WTC11 (cell line): ENCODE results near the gene TMIE.

Experiments used
- AFF4 ChIP-seq: sonication (generic); formaldehyde crosslinking; IDR thresholded peaks from 2 replicates; pipeline ENCODE4 v1.8.1; 2023; ENCODE audit warnings: mild to moderate bottlenecking, missing genetic modification reagents, borderline replicate concordance
- ATF2 ChIP-seq: sonication (generic); formaldehyde crosslinking; IDR thresholded peaks from 2 replicates; pipeline ENCODE4 v1.8.1; 2022; ENCODE audit warnings: low read depth, missing genetic modification reagents, borderline replicate concordance
- ATF3 ChIP-seq: sonication (generic); formaldehyde crosslinking; conservative IDR thresholded peaks from 2 replicates; pipeline ENCODE4 v1.8.1; 2022; ENCODE audit warnings: mild to moderate bottlenecking, missing genetic modification reagents
- CBFB ChIP-seq: sonication (generic); formaldehyde crosslinking; IDR thresholded peaks from 2 replicates; pipeline ENCODE4 v1.8.1; 2022; ENCODE audit warnings: mild to moderate bottlenecking, low read depth, missing genetic modification reagents
- ETV6 ChIP-seq: sonication (generic); formaldehyde crosslinking; IDR thresholded peaks from 2 replicates; pipeline ENCODE4 v1.8.1; 2022; ENCODE audit warnings: mild to moderate bottlenecking, missing genetic modification reagents
- FOXK1 ChIP-seq: sonication (generic); formaldehyde crosslinking; IDR thresholded peaks from 2 replicates; pipeline ENCODE4 v1.8.0; 2022; ENCODE audit warnings: mild to moderate bottlenecking, moderate library complexity, missing genetic modification reagents
- JUN ChIP-seq: sonication (generic); formaldehyde crosslinking; IDR thresholded peaks from 2 replicates; pipeline ENCODE4 v1.8.0; 2023; ENCODE audit warnings: mild to moderate bottlenecking, missing genetic modification reagents
- NFE2L1 ChIP-seq: sonication (generic); formaldehyde crosslinking; IDR thresholded peaks from 2 replicates; pipeline ENCODE4 v1.8.1; 2023; ENCODE audit warnings: missing genetic modification reagents
- NR2C2 ChIP-seq: sonication (generic); formaldehyde crosslinking; IDR thresholded peaks from 2 replicates; pipeline ENCODE4 v1.8.0; 2022; ENCODE audit warnings: mild to moderate bottlenecking, missing genetic modification reagents
- SP1 ChIP-seq: sonication (generic); formaldehyde crosslinking; conservative IDR thresholded peaks from 2 replicates; pipeline ENCODE4 v1.8.1; 2022; ENCODE audit warnings: missing genetic modification reagents
- TEAD1 ChIP-seq: sonication (generic); formaldehyde crosslinking; IDR thresholded peaks from 2 replicates; pipeline ENCODE4 v1.8.0; 2022; ENCODE audit warnings: mild to moderate bottlenecking, missing genetic modification reagents
- TF ChIP-seq, protein P1 (sequence below): fragments of 200-600 bp; IDR thresholded peaks from 2 replicates; pipeline ENCODE4 v1.8.0; 2022; ENCODE audit warnings: antibody characterized with exemption
- TF ChIP-seq, protein P2 (sequence below): sonication (generic); formaldehyde crosslinking; IDR thresholded peaks from 2 replicates; pipeline ENCODE4 v1.8.1; 2022; ENCODE audit warnings: mild to moderate bottlenecking, moderate library complexity, missing genetic modification reagents

- TF ChIP-seq, protein P1, sequence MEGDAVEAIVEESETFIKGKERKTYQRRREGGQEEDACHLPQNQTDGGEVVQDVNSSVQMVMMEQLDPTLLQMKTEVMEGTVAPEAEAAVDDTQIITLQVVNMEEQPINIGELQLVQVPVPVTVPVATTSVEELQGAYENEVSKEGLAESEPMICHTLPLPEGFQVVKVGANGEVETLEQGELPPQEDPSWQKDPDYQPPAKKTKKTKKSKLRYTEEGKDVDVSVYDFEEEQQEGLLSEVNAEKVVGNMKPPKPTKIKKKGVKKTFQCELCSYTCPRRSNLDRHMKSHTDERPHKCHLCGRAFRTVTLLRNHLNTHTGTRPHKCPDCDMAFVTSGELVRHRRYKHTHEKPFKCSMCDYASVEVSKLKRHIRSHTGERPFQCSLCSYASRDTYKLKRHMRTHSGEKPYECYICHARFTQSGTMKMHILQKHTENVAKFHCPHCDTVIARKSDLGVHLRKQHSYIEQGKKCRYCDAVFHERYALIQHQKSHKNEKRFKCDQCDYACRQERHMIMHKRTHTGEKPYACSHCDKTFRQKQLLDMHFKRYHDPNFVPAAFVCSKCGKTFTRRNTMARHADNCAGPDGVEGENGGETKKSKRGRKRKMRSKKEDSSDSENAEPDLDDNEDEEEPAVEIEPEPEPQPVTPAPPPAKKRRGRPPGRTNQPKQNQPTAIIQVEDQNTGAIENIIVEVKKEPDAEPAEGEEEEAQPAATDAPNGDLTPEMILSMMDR = no peak
- no peak for TF ChIP-seq JUN (CRISPR knock-in tag)
- no peak for TF ChIP-seq TEAD1
- no peak for TF ChIP-seq AFF4 (CRISPR knock-in tag)
- no peak for TF ChIP-seq ATF3 (CRISPR knock-in tag)
- no peak for TF ChIP-seq ETV6 (CRISPR knock-in tag)
- TF ChIP-seq, protein P2, sequence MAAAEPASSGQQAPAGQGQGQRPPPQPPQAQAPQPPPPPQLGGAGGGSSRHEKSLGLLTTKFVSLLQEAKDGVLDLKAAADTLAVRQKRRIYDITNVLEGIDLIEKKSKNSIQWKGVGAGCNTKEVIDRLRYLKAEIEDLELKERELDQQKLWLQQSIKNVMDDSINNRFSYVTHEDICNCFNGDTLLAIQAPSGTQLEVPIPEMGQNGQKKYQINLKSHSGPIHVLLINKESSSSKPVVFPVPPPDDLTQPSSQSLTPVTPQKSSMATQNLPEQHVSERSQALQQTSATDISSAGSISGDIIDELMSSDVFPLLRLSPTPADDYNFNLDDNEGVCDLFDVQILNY (CRISPR knock-in tag) = no peak
- TF ChIP-seq CBFB (CRISPR knock-in tag) = no peak
- no peak for TF ChIP-seq SP1 (CRISPR knock-in tag)
- TF ChIP-seq ATF2 (CRISPR knock-in tag) = no peak
- TF ChIP-seq NFE2L1 (CRISPR knock-in tag) = no peak
- TF ChIP-seq FOXK1 = no peak
- no peak for TF ChIP-seq NR2C2
Measured at GRCh38 chr3:46690798-46691197, 10.4 kb upstream of the TMIE start.
